GM18526 (cell line): Measurements from ENCODE around the gene SPESP1.

Experiments
- POLR2A ChIP-seq: IDR thresholded peaks from 3 replicates; pipeline ENCODE4 v1.6.1; 2011; ENCODE audit not compliant: insufficient read length; ENCODE audit errors: extremely low read depth

The SPESP1 gene

DNA sequence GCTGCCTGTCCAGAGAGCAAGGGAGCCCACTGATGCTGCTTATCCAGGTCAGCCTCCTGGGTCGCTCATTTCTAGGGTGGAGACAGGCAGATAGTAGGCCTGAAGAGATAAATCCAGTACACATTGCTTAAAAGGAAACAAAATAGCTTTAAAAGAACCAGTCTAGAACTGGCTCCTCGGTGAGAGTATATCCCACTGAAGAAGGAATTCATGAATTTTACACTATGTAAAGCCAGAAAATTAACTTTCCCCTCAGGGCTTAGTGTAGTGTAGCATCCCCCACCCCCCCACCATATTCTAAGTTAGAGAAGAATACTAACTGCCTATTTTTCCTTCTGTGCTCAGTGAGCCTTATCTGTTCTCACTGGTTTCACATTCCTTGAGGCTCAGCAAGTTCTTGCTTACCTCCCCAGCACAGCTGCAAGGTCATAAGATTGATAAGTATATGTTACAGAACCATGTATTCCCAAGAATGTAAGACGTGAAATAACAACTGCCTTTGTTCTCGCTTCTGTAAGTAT is 53.7 kb downstream of the SPESP1 start:
- TF ChIP-seq POLR2A: no peak

DNA sequence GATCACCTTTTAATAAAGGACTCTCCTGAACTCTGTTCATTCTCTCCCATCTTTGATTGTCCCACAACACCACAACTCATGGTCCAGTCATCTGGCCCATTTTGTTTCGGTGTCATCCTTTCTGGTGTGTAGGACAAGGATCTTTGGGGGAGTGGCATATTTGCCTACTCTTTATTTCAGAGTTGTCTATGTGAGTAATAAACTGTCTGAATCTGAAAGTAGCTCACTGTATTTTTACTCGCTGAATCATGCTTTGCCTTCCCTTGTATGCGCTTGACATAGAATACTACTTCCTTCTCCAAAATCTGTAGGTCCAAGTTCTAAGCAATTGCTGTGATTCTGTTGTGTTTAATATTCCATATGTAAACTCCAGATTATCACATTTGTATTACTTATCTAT is 54.3 kb downstream of the SPESP1 start:
- TF ChIP-seq POLR2A: no peak

DNA sequence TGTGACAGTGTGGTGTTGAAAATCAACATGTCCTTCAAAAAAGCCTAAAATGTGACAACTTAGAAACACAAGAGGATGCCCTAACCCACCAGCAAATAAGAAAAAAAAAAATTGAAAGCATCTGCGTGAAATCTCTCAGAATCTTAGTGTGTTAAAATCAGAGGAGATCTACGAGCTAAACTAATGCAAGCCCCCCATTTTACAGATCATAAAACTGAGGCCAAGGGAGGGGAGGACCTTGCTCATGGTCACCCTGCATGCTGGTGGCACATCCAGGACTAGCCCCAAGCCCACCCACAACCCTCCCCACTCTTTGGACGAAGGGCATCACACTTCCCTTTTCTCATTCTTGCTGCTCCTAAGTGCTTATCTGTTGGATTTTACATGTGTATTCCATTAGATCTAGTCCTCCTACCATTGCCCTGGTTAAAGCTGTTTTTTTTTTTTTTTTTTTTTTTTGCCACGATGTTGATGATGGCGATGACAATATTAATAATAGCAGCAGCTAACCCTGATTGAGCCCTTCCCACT is 55.1 kb downstream of the SPESP1 start:
- TF ChIP-seq POLR2A: no peak

DNA sequence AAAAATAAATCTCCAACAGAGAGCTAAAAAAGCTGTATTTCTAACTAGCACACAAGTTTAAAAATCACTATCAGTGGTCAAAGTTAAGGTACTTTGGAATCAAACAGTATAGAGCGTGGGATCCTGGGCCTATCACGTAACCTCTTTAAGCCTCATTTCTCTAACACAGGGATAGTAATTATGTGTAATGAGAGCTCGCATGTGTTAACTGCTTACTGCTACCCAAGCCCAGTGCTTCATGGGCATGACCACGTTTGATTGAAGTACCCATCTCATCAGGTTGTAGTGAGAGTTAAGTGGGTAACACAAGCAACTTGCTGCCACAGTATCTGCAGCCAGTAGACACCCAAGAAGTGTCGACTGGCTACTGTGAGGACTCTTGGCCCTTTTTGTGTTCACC is 56.0 kb downstream of the SPESP1 start:
- TF ChIP-seq POLR2A: no peak

DNA sequence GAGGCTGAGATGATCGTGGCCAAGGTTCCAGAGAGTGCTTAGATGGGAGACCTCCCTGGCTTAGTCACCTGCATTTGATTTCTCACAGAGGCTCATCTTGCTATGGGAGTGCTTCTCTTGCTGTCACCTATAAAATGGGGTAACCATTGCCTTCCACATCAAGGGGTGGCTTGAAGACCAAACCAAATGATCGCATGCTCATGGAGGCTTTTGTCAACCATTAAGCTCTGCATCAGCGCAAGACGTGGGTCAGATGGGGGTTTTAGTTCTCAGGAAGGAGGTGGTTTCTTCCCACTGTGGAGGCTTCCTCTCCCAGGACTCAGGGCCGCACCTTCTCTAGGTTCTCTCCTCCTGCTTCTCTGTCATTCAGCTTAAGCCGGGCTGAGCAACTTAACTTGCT is 56.8 kb downstream of the SPESP1 start:
- TF ChIP-seq POLR2A: no peak

DNA sequence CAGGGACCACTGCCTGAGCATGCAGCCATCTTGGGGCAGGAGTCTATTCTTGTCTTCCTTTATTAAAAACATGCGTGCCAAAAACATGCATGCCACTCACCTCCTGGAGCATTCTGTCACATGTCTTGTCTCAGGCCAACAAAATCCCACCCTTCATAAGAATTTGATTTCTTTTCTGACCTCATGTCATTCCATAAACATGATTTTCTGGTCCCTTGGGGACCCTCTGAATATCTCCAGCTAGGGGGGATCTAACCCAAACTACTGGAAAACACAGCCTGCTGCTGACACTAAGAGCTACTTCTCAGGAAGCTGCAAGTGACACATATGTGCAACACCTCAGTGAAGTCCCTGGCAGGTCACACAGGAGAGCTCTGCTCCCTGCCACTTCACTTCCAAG is 57.4 kb downstream of the SPESP1 start:
- no peak for TF ChIP-seq POLR2A

DNA sequence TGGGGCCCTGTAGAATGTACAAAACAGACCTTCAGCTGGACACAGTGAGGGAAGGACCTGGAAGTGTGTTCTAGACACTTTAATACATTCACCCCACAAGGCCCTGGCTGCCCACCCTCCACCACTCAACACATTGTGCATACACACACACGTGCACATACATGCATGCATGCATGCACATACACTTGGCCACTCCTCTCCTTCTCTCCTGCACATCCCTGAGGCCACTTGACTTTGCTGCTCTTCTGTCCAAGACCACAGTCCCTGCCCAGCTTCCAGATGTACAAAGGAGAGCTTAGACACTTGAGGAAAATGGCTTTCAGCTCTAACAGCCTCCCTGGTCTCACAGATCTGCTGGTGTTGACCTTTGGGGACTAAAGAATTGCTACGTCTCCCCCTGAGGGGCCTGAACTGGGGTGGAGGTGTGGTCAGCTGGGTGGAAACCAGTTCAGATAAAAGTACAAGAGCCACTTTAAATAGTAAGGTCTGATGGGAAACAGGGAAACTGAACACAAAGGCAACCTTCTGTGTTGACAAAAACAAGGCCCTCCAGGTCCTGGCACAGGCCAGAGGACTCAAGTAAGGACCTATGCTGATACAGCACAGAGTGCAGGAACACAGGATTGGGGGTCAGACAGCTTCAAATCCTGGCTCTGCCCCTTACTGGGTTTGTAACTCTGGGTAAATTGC is 59.4 kb downstream of the SPESP1 start:
- TF ChIP-seq POLR2A: no peak

DNA sequence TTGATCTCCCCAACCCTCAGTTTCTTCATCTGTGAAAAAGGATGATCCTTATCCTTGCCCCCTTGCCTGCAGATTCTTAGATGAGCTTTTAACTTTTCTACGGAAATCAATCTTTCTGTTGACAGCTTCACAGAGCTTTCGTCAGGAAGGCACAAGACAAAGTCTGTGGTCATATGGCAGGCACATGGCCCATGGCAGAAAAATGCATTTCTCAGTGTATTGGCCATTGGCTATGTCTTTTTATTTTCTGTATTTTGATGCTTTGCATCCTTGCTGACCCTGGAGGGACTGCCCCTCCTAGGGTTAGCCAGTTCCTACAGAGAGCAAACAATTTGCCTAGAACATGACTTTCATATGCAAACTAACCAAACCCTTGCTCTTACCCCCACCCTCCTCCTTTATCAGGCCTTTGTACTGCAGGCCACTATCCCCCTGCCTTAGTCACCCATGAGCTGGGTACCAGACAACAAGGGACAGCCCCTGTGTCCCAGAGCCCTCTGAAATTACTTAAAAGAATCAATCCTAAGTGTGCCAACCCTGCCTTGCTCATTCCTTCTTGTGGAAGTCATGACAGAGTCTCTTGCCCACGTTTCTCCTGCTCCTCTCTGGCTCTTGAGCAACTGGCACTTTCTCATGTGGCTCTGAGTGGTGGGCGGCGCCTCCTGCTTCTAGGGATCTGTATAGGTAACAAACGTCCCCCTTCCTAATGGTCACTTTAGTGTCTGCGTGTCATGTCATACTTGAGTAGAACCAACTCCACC is 60.1 kb downstream of the SPESP1 start:
- no peak for TF ChIP-seq POLR2A

DNA sequence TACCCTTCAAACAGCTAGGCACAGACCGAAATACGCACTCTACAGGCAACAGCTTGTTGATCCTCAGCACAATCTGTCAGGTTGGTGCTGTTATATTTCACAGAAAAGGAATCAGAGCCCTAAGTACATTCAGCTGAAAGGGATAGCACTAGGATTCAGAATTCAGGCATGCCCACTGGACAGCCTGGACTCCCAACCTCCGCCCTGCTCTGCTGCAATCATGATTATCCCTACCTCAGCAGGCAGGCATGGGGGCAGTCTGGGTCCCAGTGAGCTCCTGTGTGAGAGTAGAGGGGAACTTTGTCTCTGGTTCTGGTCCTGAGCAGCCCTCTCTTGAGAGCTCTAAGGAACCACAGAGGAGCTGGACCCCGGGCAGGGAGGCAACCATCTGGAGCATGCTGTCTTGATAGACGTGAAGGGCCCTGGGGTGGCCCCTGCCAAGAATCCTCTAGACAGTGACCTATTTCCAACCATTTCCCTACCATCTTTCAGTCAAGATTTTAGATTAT is 60.7 kb downstream of the SPESP1 start:
- no peak for TF ChIP-seq POLR2A

DNA sequence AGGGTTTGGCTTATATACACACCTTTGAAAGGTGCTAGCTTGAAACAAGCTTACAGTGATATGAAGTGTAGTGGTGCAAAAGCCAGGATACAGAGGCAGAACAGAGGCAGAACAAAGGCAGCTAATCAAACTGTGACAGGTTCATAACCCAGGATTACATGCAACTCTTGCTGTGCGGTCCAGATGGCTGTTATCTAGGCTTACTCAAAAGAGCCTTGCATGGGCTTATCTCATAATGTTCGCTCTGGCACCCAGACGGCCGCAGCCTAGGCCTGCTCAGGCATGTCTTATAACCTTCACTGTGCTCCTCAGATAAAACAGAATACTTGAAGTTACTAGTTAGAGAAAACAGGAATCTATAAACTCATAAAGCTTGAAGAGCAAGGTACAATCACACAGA is 61.4 kb downstream of the SPESP1 start:
- TF ChIP-seq POLR2A: no peak

DNA sequence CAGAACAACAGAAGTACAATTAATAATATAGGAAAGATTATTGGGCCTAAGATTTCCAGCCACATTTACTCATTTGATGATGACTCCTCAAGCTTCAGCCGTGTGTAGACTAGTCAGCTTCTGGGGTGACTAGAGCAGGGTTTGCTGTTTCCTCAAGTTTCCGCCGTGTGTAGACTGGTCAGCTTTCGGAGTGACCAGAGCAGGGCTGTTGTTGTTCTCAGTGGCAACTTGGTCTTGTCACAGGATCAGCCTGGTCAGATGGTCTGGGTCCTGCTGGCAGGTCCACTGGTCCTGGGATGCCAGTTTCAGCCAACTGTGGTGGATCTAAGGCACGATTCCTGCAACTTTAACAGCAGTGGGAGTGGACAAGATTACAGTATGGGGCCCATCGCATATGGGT is 62.4 kb downstream of the SPESP1 start:
- no peak for TF ChIP-seq POLR2A

DNA sequence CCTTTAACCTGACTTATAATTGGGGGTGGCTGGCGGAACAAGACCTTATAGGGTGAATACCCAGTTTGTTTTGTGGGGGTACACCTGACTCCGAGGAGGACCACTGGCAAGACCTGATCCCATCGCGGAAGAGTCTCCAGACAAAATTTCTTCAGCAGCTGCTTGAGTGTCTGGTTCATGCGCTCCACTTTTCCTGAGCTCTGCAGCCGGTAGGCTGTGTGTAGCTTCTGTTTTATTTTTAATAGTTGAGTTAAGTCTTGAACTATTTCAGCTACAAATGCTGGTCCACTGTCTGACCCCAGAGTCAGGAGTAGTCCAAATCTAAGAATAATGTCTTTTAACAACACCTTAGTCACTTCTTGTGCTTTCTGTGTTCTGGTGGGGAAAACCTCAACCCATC is 63.0 kb downstream of the SPESP1 start:
- TF ChIP-seq POLR2A: no peak

DNA sequence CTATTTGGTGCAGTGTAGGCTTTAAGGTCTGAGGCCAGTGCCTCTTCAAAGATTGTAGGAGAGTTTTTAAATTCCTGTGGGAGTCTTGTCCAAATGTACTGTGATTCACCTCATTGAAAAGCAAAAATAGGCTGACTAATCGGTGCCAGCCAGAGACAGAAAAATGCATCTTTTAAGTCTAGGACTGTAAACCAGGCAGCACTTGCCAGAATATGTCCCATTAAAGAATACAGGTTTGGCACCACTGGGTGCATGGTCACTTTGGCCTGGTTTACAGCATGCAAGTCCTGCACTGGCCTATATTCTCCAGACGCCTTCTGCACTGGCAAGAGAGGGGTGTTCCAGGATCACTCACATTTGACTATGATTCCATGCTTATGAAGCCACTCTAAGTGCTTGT is 63.8 kb downstream of the SPESP1 start:
- no peak for TF ChIP-seq POLR2A

DNA sequence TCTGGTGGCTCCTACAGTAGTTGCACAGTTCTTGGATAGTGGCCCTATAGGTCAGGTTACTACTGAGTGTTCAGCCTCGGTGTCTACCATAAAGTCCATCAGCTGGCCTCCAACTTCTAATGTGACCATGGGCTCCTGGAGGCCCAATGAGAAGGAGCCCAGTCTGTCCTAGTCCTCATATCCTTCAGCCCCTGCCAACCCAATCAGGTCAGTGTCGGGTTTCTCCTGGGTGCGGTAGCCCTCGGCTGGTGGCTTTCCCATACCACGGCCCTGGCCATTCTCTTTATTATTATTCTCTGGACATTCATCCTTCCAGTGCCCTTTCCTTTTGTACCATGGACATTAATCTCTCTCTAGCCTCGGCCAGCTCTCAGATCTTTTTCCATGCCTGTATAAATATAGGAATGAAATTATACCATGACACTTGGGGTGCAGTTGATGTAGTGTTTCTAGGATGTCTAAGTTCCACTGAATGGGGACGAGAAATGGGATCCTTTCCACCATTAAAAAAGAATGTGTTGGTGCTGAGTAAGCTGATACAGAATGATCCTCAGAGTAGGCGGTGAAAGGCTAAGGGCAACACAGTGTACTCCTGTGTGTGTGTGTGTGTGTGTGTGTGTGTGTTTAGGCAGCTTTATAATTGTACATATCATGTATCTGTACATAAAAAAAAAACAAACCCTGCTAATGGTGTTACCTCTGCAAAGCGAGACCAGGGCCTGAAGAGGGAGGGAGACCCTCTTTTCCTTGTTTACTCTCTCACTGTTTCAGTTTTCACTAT is 64.8 kb downstream of the SPESP1 start:
- TF ChIP-seq POLR2A: no peak
